OCI-LY7 (cell line): Measurements from ENCODE around the gene THEM5.

Experiments used
- EZH2phosphoT487 ChIP-seq: fragments of 200-600 bp; sonication (generic); IDR thresholded peaks from 2 replicates; pipeline ENCODE4 v1.6.1; 2018; ENCODE audit warnings: low read depth, borderline replicate concordance, mild to moderate bottlenecking, mixed run types, antibody characterized with exemption, low read length, moderate library complexity, mixed read lengths
- TF ChIP-seq, protein P1 (sequence below): fragments of 200-600 bp; sonication (generic); conservative IDR thresholded peaks from 2 replicates; pipeline ENCODE4 v1.5.1; 2014; ENCODE audit warnings: mild to moderate bottlenecking, antibody characterized with exemption, low read length, moderate library complexity, mixed read lengths

DNA sequence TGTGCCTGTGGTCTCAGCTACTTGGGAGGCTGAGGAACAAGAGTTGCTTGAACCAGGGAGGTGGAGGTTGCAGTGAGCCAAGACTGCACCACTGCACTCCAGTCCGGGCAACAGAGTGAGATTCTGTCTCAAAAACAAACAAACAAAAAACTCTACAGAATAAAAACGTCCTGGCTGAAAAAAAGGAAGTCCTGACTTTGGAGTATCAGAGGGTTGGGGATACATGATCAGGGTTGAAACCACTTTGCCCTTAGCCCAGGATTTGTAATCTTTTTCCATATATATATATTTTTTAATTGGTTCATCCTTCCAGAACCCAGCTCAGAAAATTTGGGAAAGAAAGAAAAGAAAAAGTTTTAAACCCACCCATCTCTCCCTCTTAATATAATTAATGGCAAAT, 49.3 kb upstream of the THEM5 start:
- TF ChIP-seq, protein P1, sequence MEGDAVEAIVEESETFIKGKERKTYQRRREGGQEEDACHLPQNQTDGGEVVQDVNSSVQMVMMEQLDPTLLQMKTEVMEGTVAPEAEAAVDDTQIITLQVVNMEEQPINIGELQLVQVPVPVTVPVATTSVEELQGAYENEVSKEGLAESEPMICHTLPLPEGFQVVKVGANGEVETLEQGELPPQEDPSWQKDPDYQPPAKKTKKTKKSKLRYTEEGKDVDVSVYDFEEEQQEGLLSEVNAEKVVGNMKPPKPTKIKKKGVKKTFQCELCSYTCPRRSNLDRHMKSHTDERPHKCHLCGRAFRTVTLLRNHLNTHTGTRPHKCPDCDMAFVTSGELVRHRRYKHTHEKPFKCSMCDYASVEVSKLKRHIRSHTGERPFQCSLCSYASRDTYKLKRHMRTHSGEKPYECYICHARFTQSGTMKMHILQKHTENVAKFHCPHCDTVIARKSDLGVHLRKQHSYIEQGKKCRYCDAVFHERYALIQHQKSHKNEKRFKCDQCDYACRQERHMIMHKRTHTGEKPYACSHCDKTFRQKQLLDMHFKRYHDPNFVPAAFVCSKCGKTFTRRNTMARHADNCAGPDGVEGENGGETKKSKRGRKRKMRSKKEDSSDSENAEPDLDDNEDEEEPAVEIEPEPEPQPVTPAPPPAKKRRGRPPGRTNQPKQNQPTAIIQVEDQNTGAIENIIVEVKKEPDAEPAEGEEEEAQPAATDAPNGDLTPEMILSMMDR = no peak
- TF ChIP-seq EZH2phosphoT487 = no peak
